ENCODE data around the gene MAEA. TPM values are rescaled to one million over a fixed set of nuclear protein-coding genes. Genes with fewer than 3 reads are reported as not detected.

The MAEA gene
- total and polyA plus RNA-seq, 9 of the 15 experiments (the other 6 are each of a cell fraction or from before 2014, with no cell fraction given), result 2.1 to 86.5 (median 45.0) TPM

GRCh38 chr4:1296324-1297022 is 6.8 kb downstream of the MAEA start:
- Histone ChIP-seq H3K9me3 (replicated peaks; ENCODE audit: control insufficient read depth, insufficient read depth, low read depth, low read length) (no peaks in the 10 kb centered on the region), H3K4me2 (ENCODE audit: insufficient read depth, low read length) (no peak overlapping the region), H3K36me3 (ENCODE audit: control insufficient read depth, insufficient read depth, low read length) (peaks cover 79% of the 10 kb centered on the region; the same call in 2 of the 3 replicates), H3K27ac (ENCODE audit: extremely low read depth, low read depth, low read length) (no peak overlapping the region), H4K20me1 (replicated peaks; ENCODE audit: control insufficient read depth, insufficient read depth, low read length) (peaks cover 24% of the 10 kb centered on the region), H3K4me3 (no peak overlapping the region), H3K9ac (ENCODE audit: insufficient read depth in 1 of 2, low read depth in 2 of 2, low read length in 2 of 2) (no peak overlapping the region), H3K9me1 (ENCODE audit: control insufficient read depth, insufficient read depth, low read length) (no peaks in the 10 kb centered on the region), H3K4me1 (replicated peaks in 1 of 2; ENCODE audit: control insufficient read depth in 2 of 2, insufficient read depth in 2 of 2, low read length in 2 of 2) (peaks cover 6 to 33% of the 10 kb centered on the region in 2 experiments; a peak in 4 of 5 replicates), H3K27me3 (ENCODE audit: control insufficient read depth in 2 of 2, insufficient read depth in 2 of 2, low read length in 2 of 2) (no peaks in the 10 kb centered on the region), H3K79me2 (ENCODE audit: control insufficient read depth, insufficient read depth, low read length) (peaks cover 96% of the 10 kb centered on the region), H2AFZ (ENCODE audit: low read depth, low read length) (no peak overlapping the region)
- no peak for DNase-seq (ENCODE audit: extremely low read depth in 1 of 4, low spot score in 3 of 4)
- in situ Hi-C loops (cut with MboI) (no loop called here), intact Hi-C loops (cut with micrococcal nuclease) (no loop called here)
- WGBS (ENCODE audit: insufficient coverage, low coverage, missing lambda C conversion rate), result 95% methylated on average over 13 of the region's 18 CpGs
- ATAC-seq, result no peak
- no peak for FAIRE-seq
- ChIA-PET POLR2A (interaction anchor here (0.7 to 1.1 kb wide), 3 partner anchors 12 to 35 kb away, joined by 3 to 7 read pairs (median 3); no protein-coding TSS in a partner anchor), CTCF (ENCODE audit: low intra/inter-chr PET ratio) (no interaction called here)
- no TSS peak for BruUV-seq (replicated peaks)
- peak; percentile 52 for TF ChIP-seq RBFOX2 (IDR thresholded peaks at IDR 0.05; ENCODE audit: low read depth, low read length)
- no peak for TF ChIP-seq ZNF75A (CRISPR knock-in tag; IDR thresholded peaks at IDR 0.05)

- BruUV-seq (replicated peaks), result no TSS peak
- H3K9me3 ChIP-seq (replicated peaks; ENCODE audit: control insufficient read depth, insufficient read depth, low read depth, low read length), result no peaks in the 10 kb centered on the region
- H3K27ac ChIP-seq (ENCODE audit: extremely low read depth, low read depth, low read length), result no peak overlapping the region
- peaks cover 96% of the 10 kb centered on the region for H3K79me2 ChIP-seq (ENCODE audit: control insufficient read depth, insufficient read depth, low read length)
- ChIA-PET POLR2A (interaction anchor here (0.7 to 1.1 kb wide), 3 partner anchors 12 to 36 kb away, joined by 3 to 7 read pairs (median 3); no protein-coding TSS in a partner anchor), CTCF (ENCODE audit: low intra/inter-chr PET ratio) (no interaction called here)
- ATAC-seq, result no peak
- H4K20me1 ChIP-seq (replicated peaks; ENCODE audit: control insufficient read depth, insufficient read depth, low read length), result peaks cover 19% of the 10 kb centered on the region
- 96% methylated on average over 20 of the region's 22 CpGs for WGBS (ENCODE audit: insufficient coverage, low coverage, missing lambda C conversion rate)
- intact Hi-C loops (cut with micrococcal nuclease), result no loop called here
- peaks cover under 1 to 31% of the 10 kb centered on the region in 2 experiments; a peak in 4 of 5 replicates for H3K4me1 ChIP-seq (replicated peaks in 1 of 2; ENCODE audit: control insufficient read depth in 2 of 2, insufficient read depth in 2 of 2, low read length in 2 of 2)
- H3K4me2 ChIP-seq (ENCODE audit: insufficient read depth, low read length), result no peak overlapping the region
- no peak overlapping the region for H3K9ac ChIP-seq (ENCODE audit: insufficient read depth in 1 of 2, low read depth in 2 of 2, low read length in 2 of 2)
- H2AFZ ChIP-seq (ENCODE audit: low read depth, low read length), result no peak overlapping the region
- no peak overlapping the region for H3K4me3 ChIP-seq
- in situ Hi-C loops (cut with MboI), result no loop called here
- H3K36me3 ChIP-seq (ENCODE audit: control insufficient read depth, insufficient read depth, low read length), result peaks cover 77% of the 10 kb centered on the region; the same call in 2 of the 3 replicates
- FAIRE-seq, result no peak
- DNase-seq (ENCODE audit: extremely low read depth in 1 of 4, low spot score in 3 of 4), result no peak
- no peaks in the 10 kb centered on the region for H3K9me1 ChIP-seq (ENCODE audit: control insufficient read depth, insufficient read depth, low read length)
- no peaks in the 10 kb centered on the region for H3K27me3 ChIP-seq (ENCODE audit: control insufficient read depth in 2 of 2, insufficient read depth in 2 of 2, low read length in 2 of 2)
- TF ChIP-seq TGIF2 (CRISPR knock-in tag; IDR thresholded peaks at IDR 0.05), result no peak
- no peak for TF ChIP-seq MNT (conservative IDR thresholded peaks at IDR 0.05)
- TF ChIP-seq RBFOX2 (IDR thresholded peaks at IDR 0.05; ENCODE audit: low read depth, low read length), result 0 out of 2 replicates have a peak, but pooled peaks have one; percentile 0
- TF ChIP-seq CUX1 (CRISPR knock-in tag; IDR thresholded peaks at IDR 0.05), result no peak
- TF ChIP-seq L3MBTL2 (IDR thresholded peaks at IDR 0.05), result no peak
- no peak for TF ChIP-seq KAT2B (IDR thresholded peaks at IDR 0.05; ENCODE audit: low read depth, low read length)
Observed at GRCh38 chr4:1297023-1297395, 7.3 kb downstream of the MAEA start.
